RWPE2 (cell line): ENCODE data around the gene IDH3G.

Experiments used
- ATAC-seq: fragments of 200-7000 bp; cut with Tn5 transposase; 3 replicates; pipeline ENCODE4 v1.9.1; 2021; ENCODE audit warnings: low read depth
- DNase-seq: peaks from one replicate; pipeline ENCODE4 v3.0.0-alpha.2; 2020; ENCODE audit warnings: low spot score
- H3K27ac ChIP-seq: fragments of 450-650 bp; 2 replicates; pipeline ENCODE4 v1.5.1; 2017; ENCODE audit warnings: mild to moderate bottlenecking; ENCODE audit not compliant: poor library complexity, severe bottlenecking
- H3K27me3 ChIP-seq: fragments of 250-450 bp; sonication (Bioruptor Pico); 2 replicates; pipeline ENCODE4 v1.5.1; 2021; ENCODE audit warnings: mild to moderate bottlenecking, moderate library complexity; ENCODE audit not compliant: insufficient read depth, poor library complexity, severe bottlenecking
- H3K36me3 ChIP-seq: fragments of 250-450 bp; sonication (Bioruptor Pico); 2 replicates; pipeline ENCODE4 v1.5.1; 2020; ENCODE audit warnings: low read depth, mild to moderate bottlenecking, moderate library complexity
- H3K4me1 ChIP-seq: fragments of 250-450 bp; sonication (Bioruptor Pico); 2 replicates; pipeline ENCODE4 v1.5.1; 2021; ENCODE audit warnings: mild to moderate bottlenecking, moderate library complexity; ENCODE audit not compliant: insufficient read depth, poor library complexity, severe bottlenecking
- H3K4me3 ChIP-seq: fragments of 250-450 bp; sonication (Bioruptor Pico); 2 replicates; pipeline ENCODE4 v1.5.1; 2021; ENCODE audit warnings: mild to moderate bottlenecking, moderate library complexity; ENCODE audit not compliant: severe bottlenecking
- H3K9me3 ChIP-seq: fragments of 250-450 bp; sonication (Bioruptor Pico); 2 replicates; pipeline ENCODE4 v1.5.1; 2021; ENCODE audit warnings: mild to moderate bottlenecking, moderate library complexity; ENCODE audit not compliant: severe bottlenecking
- TF ChIP-seq, protein P1 (sequence below): fragments of 450-650 bp; IDR thresholded peaks from one replicate; pipeline ENCODE4 v1.5.1; 2017; ENCODE audit warnings: mild to moderate bottlenecking, moderate library complexity; ENCODE audit not compliant: poor library complexity, severe bottlenecking

Gene IDH3G

DNA sequence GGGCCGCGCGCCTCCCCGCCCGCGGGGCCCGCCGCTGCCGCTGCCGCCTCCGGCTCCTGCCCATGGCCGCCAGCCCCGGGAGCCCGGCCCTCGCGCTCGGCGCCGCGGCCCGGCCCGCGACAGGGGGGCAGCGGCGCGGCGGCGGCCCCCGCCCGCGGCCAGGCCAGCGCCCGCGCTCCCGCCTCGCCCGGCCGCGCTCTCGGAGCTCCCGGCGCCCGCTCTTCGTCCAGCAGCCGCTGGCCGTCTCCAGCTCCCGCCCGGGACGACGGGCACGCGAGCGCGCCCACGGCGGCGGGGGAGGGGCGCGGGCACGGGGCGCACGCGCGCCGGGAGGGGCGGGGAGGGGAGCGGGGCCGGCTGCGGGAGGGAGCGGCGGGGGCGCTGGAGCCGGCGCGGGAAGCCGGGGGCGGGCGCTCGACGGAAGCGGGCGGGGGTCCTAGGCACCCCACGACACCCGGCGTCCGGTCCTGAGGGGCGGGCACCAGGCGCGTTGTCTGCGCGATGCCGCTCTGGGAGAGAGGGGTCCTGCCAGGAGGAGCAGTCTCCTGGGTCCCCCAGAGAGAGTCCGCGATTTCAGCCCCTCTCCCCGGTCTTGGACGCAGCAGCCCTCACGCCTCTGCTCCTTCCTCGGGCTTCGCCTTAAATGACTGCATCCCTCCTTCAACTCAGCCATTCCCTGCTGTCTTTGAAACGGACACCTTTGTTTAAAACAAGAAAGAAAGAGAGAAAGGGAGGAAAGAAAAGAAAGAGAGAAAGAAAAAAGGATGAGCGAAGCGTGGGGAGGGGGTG, 36.7 kb upstream of the IDH3G start:
- Histone ChIP-seq H3K9me3 (no peaks in the 10 kb centered on the region), H3K36me3 (no peaks in the 10 kb centered on the region), H3K4me3 (peak overlapping the region; percentile 26), H3K27ac (no peak overlapping the region), H3K4me1 (no peaks in the 10 kb centered on the region), H3K27me3 (peaks cover 21% of the 10 kb centered on the region)
- TF ChIP-seq, protein P1, sequence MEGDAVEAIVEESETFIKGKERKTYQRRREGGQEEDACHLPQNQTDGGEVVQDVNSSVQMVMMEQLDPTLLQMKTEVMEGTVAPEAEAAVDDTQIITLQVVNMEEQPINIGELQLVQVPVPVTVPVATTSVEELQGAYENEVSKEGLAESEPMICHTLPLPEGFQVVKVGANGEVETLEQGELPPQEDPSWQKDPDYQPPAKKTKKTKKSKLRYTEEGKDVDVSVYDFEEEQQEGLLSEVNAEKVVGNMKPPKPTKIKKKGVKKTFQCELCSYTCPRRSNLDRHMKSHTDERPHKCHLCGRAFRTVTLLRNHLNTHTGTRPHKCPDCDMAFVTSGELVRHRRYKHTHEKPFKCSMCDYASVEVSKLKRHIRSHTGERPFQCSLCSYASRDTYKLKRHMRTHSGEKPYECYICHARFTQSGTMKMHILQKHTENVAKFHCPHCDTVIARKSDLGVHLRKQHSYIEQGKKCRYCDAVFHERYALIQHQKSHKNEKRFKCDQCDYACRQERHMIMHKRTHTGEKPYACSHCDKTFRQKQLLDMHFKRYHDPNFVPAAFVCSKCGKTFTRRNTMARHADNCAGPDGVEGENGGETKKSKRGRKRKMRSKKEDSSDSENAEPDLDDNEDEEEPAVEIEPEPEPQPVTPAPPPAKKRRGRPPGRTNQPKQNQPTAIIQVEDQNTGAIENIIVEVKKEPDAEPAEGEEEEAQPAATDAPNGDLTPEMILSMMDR = no peak
- ATAC-seq = no peak
- no peak for DNase-seq

DNA sequence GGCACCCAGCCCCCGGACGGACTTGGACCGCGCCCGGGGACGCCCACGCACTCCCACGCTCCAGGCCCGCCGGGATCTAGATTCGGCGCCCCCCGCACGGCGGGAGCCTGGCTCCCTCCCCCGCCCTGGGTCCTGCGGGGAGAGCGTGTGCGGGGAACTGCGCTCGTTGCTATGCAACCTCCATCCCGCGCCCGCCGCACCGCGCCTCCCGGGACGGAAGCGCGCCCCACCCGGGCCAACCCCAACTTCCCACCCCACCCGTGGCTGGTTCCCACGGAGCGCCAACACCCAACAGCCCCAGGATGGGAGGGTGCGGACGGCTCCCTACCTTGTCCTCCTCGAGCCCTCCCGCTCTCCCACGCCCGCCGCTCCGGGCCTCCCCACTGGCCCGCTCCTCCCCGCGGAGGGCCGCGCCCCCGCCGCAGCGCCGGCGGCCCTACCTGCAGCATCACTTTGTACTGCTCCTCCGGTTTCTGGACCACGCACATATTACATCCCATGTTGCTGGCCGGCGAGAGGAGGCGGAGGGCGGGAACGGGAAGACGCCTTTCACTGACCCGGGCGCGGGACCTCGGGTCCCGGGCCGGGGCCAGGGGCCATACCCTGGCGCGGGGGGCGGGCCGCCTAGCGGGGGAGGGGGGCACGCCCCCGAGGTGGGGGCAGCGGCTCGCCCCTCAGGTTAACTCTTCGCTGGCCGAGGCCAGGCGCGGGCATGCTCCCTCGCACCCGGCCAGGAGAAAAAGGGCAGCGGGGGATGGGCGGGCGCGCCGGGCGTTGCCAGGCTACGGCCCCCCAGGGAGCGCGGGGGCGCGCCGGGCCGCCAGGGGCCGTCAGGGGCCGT, 35.8 kb upstream of the IDH3G start, which contains the start of gene PDZD4:
PDZD4 (minus strand) TSS at position 746 of the 841 bp plus-strand sequence; CDS start at position 500, 246 bp downstream.
- ATAC-seq = peak; percentile 56; the same call in 2 of the 3 replicates
- H3K27me3 ChIP-seq = peaks cover 21% of the 10 kb centered on the region

DNA sequence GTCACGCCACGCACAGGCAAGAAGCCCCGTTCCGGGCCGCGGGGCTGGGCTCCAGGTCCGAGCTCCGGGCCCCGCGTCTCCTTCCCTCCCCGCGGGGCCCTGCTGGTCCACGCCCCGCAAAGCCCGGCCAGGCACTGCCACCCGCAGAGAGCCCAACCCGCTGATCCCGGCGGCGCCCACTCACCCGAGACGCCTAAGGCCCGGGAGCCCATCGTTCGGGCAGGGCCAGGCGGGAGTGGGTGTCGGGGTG, 35.3 kb upstream of the IDH3G start:
- peaks cover 21% of the 10 kb centered on the region for H3K27me3 ChIP-seq
- H3K27ac ChIP-seq = no peak overlapping the region
- H3K4me3 ChIP-seq = no peak overlapping the region
- no peaks in the 10 kb centered on the region for H3K4me1 ChIP-seq
- ATAC-seq = no peak
- TF ChIP-seq, protein P1 = no peak
- no peaks in the 10 kb centered on the region for H3K9me3 ChIP-seq
- DNase-seq = no peak
- H3K36me3 ChIP-seq = no peaks in the 10 kb centered on the region

More for the DNA sequence above, 35.8 kb upstream of the IDH3G start, which contains the start of gene PDZD4:
- no peak within 1 kb of the TSS for H3K27ac ChIP-seq
- no peaks in the 10 kb centered on the region for H3K36me3 ChIP-seq
- TF ChIP-seq, protein P1 = no peak
- H3K4me3 ChIP-seq = peak within 1 kb of the TSS; percentile 26
- no peaks in the 10 kb centered on the region for H3K4me1 ChIP-seq
- H3K9me3 ChIP-seq = no peaks in the 10 kb centered on the region
- DNase-seq = no peak

DNA sequence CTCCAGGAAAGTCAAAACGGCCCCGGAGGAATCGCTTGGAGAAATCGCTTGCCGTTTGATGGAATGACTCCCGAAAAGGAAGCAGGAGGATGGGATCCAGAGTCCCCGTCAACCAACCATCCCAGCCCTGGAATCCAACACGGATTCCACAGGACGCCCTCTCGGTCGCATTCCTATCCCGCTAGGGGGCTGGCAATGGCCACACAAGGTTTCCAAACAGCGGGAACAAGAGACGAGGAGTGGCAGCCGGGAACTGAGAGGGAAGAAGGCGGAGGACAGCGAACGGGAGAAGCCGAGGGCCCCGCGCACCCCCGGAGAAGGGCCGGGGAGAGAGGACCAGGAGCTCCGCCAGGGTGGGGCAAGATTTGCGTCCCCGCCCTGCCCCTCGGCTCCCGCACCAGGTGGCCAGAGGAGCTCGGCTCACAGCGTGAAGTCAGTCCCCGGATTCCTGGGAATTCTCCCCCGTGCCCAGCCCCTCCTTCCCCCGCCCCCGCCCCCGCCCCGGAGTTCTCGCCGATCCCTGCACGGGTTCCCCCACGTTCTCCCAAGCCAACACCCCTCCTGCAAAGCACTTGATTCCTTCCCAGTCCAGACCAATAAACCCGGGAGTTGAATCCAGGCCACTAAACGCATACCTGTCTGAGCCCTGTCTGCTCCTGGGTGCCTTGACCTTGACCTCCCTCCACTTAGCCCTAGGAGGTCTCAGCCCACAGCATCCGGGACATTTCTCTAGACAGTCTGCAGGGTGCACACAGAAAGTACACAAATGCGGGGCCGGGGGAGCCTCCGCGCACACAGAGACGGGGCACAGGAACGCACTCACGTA, 34.8 kb upstream of the IDH3G start:
- no peak for ATAC-seq

More for the DNA sequence above, 34.8 kb upstream of the IDH3G start:
- H3K36me3 ChIP-seq = no peaks in the 10 kb centered on the region
- no peak overlapping the region for H3K27ac ChIP-seq
- H3K27me3 ChIP-seq = peaks cover 21% of the 10 kb centered on the region
- no peaks in the 10 kb centered on the region for H3K9me3 ChIP-seq
- no peaks in the 10 kb centered on the region for H3K4me1 ChIP-seq
- DNase-seq = no peak
- no peak overlapping the region for H3K4me3 ChIP-seq
- TF ChIP-seq, protein P1 = no peak
